Upper lobe of left lung (tissue), 4 donors: ENCODE data around the gene ELOB.

Experiments
- CTCF ChIP-seq, 6 experiments: fragments of 450-650 bp in 4 of 6; fragments of 200-600 bp in 2 of 6; sonication (generic) in 2 of 6; IDR thresholded peaks; one replicate each; pipeline ENCODE4 v1.5.1; 2016 to 2019; ENCODE audit warnings: antibody characterized with exemption in 6 of 6
- EP300 ChIP-seq, 4 donors: sonication (generic); formaldehyde crosslinking; IDR thresholded peaks; one replicate each; pipeline ENCODE4 v1.5.1; 2017; ENCODE audit warnings: antibody characterized with exemption in 4 of 4, control low read depth in 2 of 4
- POLR2A ChIP-seq, 4 donors: fragments of 450-650 bp; IDR thresholded peaks; one replicate each; pipeline ENCODE4 v1.5.1; 2016 to 2017; ENCODE audit warnings: antibody characterized with exemption in 4 of 4, mild to moderate bottlenecking in 2 of 4

- TF ChIP-seq CTCF (IDR thresholded peaks at IDR 0.05) (no peak), EP300 (IDR thresholded peaks at IDR 0.05) (no peak), POLR2A (IDR thresholded peaks at IDR 0.05) (no peak)
These were observed 9.8 kb downstream of the ELOB start for GRCh38 chr16:2767140-2767731.
